Epidermal melanocyte (primary cell): ENCODE data around the gene SPSB2.
A peak's percentile ranks its signal among the peaks of the same experiment; 100 is the strongest.
"Not testable (repeated sequence)": the region's sequence is repeated elsewhere in the genome, so short reads cannot be mapped to it uniquely, and the experiment has no call there.

Experiments
- DNase-seq: peaks from one replicate; pipeline ENCODE4 v3.0.0; 2011; ENCODE audit warnings: low spot score; ENCODE audit not compliant: insufficient read length

SPSB2 gene

DNA sequence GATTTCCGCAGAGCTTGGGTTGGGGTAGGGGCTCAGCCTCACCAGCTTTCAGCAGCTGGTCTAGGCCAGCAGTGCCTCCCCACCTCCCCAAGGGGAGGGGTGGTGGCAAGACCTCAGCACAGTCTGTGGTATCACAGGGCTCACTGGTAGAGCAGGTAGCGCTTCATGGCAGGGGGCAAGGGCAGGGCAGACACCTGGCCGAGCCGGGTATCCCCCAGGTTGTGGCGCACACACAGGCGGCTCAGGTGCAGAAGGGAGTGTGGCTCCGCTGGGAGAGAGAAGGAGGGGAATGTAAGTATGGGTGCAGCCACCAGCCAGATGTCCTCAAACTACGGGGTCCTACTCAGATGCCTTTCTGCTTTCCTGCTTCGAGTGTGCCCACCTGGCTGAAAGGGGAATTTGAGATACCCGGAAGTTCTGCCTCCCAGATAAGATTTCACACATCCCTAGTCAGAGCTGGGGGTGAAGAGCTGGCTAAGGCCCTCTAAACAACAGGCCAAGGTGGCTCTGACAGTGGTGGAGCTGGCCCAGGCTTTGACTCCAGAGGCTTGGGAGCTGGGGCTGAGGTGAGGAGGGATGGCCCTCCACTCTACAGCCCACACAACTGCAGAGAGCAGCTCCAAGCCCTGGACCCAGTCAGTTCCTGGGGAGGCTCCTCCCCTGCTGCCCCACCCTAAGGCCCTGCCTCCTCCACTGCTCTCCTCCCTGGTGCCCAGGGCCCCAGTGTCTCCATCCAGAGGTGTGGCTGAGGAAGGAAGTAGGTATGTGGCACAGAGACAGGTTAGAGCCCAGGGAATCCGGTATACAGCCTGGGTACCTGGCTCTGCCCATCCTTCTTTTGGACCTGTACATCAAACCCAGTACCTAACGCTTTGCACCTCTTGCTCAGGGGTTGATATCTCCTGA lies 1.8 kb downstream of the SPSB2 start:
- DNase-seq: no peak

DNA sequence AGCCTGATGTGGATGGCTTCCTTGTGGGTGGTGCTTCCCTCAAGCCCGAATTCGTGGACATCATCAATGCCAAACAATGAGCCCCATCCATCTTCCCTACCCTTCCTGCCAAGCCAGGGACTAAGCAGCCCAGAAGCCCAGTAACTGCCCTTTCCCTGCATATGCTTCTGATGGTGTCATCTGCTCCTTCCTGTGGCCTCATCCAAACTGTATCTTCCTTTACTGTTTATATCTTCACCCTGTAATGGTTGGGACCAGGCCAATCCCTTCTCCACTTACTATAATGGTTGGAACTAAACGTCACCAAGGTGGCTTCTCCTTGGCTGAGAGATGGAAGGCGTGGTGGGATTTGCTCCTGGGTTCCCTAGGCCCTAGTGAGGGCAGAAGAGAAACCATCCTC lies 2.8 kb downstream of the SPSB2 start:
- not testable (repeated sequence) for DNase-seq

DNA sequence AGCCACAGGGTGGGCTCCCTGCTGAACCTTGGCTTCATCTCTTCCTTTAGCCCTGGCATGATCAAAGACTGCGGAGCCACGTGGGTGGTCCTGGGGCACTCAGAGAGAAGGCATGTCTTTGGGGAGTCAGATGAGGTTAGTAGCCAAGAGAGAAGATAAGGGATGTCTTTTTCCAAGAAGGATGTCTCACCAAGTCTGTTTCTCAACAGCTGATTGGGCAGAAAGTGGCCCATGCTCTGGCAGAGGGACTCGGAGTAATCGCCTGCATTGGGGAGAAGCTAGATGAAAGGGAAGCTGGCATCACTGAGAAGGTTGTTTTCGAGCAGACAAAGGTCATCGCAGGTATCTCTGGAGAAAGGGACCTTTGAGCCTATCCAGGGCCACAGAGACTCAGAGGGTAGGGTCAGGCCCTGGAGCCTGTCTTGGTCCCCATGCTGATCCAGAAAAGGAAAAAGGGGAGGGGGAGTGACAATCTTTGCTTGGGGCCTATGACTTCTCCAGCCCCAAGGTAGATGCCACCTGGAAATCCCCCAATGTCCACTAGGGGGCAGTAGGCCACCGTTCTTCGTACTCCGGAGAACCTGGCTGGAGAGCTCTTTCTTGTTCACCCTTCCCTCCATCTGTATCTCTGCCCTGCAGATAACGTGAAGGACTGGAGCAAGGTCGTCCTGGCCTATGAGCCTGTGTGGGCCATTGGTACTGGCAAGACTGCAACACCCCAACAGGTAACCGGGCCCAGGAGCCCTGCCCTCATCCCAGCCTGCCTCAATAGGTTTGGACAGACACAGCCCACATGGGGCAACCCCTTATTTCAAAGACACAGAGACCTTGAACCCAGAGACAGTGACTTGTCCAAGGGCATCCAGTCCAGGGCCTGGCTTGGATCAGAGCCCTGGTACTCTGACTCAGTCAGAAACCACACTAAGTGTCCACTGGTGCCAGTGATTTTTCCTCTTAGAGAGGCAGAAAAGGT lies 3.8 kb downstream of the SPSB2 start:
- DNase-seq: peak; percentile 81

DNA sequence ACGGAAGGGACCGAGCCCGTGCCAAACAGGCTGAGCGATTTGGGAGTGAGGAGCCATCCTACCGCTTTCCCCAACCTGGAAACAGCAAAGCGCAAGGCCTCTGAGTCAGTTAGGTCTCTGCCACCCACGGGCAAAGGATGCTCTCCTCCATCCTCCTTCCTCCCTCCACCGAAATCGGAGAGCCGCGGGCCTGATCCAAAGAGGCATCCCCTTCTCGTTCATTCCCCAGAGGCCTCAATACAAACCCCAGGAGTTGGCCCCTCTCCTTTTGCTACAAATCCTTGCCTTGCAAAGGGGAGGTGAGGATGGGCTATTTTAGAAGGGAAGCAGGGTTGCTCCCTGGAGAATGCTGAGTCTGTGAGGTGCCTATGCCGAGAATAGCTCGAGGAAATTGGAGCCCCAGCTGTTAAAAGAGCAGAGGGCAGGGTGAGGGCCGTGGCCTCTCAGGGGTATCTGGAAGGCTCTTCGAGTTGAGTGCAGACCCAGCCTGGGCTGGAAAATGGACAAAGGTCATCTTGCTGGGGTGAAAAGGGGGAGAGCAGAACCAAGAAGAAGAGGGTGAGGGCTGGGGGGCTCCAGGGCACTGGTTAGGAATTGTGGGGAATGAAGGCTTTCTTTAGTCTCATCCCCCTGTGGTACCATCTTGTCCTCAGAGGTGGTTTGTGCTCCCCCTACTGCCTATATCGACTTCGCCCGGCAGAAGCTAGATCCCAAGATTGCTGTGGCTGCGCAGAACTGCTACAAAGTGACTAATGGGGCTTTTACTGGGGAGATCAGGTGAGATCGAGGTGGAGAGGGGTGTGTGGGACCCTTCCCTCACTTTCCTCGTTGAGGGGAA lies 4.7 kb downstream of the SPSB2 start:
- DNase-seq: no peak

- peak; percentile 82 for DNase-seq
Measured at GRCh38 chr12:6867413-6868210, 5.5 kb downstream of the SPSB2 start, which contains the start of gene TPI1. TSS of gene TPI1 (plus strand) at chr12:6867531. CDS start at chr12:6867567, 36 bp downstream.

DNA sequence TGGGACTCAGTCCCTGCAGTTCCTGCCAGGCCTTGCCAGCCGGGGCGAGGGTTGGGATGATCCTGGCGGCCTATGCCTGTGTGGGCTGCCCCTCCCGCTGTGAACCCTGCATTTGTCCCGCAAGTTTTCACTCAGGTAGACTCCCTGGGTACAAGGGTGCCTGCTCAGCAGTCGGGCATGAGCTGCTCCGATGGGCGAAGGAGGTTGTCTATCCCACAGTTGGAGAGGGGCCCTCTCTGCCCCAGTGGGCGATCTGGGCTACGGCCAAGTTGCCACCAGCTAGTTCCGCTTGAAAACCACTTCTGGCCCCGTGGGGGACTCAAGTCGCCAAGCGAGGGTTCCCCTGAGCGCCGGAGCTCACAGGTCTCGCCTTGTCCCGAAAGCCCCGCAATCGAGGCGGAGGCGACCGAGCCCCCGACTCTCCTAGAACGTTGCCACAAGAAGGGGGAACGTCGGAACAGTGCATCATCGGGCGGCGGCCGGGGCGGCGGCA lies 6.1 kb downstream of the SPSB2 start:
- DNase-seq: no peak

DNA sequence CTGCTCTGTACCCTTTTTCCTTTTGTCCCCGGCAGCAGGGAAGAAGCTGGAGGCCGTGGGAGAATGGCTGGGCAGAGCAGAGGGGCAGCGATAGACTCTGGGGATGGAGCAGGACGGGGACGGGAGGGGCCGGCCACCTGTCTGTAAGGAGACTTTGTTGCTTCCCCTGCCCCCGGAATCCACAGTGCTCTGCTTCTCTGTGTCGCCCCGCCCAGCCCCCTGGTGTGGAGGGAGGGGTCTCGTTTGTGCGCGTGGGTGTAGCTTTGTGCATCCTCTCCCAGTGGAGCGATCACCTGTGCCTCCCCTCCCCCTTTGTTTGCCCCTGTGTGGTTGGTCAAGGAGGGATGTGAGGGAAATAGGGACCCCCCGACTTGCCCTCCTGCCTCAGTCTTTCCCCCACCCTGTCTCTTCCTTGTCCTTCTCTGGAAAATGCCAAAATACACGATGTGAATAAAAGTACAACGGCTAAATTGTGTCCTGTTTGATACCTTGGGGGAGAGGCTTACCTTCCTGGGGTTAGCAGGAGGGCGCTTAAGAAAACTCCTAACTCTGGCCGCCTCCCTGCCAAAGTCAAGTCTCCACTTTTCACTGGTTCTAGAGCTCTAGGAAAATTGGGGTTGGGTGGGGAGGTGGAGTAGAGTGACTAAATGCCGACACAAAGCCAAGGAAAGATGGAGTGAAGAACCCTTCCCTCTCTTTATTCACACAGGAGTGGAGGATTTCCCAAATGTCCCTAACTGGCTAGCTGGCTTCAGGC lies 6.8 kb downstream of the SPSB2 start:
- no peak for DNase-seq

DNA sequence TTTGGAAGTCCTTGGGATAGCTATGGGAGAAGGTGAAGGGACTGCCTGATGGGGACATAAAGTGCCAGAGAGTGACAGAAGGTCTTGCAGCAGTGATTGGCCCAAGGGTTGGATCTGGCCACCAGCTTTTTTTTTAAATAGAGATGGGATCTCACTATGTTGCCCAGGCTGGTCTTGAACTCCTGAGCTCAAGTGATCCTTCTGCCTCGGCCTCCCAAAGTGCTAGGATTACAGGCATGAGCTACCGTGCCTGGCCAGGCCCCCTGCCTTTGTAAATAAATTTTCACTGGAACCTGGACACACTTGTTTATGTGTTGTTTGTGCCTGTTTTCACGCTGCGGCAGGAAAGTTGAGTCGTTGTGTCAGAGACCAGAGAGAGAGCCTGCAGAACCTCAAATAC lies 7.8 kb downstream of the SPSB2 start:
- not testable (repeated sequence) for DNase-seq

DNA sequence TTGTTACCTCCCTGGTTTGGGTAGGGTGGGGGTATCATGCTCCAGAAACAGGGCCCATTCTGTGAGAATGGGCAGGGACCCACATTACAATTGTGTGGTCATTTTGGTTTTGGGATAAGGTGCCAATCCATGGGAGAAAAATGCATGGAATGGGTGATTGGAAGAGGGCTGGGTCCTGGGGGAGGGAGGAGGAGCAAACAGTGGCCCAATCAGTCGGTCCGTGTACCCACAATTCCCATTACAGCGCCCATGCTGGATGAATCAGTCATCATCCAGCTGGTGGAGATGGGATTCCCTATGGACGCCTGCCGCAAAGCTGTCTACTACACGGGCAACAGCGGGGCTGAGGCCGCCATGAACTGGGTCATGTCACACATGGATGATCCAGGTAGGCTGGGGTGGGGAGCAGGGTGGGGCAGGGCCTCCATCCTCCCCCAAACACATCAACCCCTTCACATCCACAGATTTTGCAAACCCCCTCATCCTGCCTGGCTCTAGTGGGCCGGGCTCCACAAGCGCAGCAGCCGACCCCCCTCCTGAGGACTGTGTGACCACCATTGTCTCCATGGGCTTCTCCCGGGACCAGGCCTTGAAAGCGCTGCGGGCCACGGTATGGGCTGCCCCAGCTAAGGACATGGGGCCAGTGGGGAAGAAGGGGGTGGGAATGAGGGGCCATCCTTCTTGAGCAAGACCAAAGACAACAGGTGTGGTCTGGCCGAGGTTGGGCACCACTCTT lies 9.3 kb downstream of the SPSB2 start:
- DNase-seq: no peak

- no peak for DNase-seq
Measured at GRCh38 chr12:6863033-6863432, 10.1 kb downstream of the SPSB2 start.

DNA sequence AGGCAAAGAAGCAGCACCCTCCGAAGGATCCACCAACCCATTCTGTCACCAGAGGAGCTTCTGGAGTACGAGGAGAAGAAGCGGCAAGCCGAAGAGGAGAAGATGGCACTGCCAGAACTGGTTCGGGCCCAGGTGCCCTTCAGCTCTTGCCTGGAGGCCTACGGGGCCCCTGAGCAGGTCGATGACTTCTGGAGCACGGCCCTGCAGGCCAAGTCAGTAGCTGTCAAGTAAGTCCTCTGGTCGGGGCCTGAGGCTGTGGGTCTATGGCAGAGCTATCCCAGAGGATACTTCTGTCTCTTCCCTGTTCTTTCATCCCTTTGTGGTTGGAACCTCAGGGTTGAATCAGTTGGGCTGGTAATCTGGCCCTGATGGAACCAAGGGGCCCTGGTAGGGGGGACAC lies 11.7 kb downstream of the SPSB2 start:
- DNase-seq: no peak

DNA sequence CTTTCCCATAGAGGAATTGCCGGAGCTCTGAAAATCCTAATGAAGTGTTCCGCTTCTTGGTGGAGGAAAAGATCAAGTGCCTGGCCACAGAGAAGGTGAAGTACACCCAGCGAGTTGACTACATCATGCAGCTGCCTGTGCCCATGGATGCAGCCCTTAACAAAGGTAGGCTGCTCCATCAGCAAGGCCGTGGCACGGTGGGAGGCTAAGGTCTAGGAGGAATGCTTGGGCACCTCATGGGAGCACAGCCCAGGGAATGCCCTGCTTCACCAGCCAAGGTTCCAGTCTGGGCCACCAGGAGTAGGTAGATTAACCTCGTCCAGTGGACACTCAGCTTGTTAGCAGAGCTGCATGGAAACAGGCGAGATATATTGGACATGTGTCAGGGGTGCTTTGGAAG lies 12.2 kb downstream of the SPSB2 start:
- no peak for DNase-seq

GRCh38 chr12:6860116-6860515 lies 13.0 kb downstream of the SPSB2 start:
- DNase-seq: no peak

- no peak for DNase-seq
Measured at GRCh38 chr12:6858799-6859198, 14.3 kb downstream of the SPSB2 start.

DNA sequence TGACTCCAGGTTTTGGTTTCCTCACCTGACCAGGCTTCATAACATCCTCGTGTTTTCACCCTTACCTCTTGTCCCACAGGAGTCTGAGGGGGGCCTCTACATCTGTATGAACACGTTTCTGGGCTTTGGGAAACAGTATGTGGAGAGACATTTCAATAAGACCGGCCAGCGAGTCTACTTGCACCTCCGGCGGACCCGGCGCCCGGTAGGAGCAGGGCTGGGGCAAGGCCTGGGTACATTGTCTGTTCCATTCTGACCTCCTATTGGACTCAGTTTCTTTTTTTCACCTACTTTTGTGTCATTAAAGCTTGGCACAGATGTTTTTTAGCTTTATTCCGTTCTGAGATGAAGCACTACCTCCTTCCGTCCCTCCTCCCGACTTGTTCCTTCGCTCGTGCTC lies 17.8 kb downstream of the SPSB2 start:
- no peak for DNase-seq

GRCh38 chr12:6854036-6854435 lies 19.1 kb downstream of the SPSB2 start:
- DNase-seq: no peak

- no peak for DNase-seq
Measured at GRCh38 chr12:6853626-6854025, 19.5 kb downstream of the SPSB2 start.

DNA sequence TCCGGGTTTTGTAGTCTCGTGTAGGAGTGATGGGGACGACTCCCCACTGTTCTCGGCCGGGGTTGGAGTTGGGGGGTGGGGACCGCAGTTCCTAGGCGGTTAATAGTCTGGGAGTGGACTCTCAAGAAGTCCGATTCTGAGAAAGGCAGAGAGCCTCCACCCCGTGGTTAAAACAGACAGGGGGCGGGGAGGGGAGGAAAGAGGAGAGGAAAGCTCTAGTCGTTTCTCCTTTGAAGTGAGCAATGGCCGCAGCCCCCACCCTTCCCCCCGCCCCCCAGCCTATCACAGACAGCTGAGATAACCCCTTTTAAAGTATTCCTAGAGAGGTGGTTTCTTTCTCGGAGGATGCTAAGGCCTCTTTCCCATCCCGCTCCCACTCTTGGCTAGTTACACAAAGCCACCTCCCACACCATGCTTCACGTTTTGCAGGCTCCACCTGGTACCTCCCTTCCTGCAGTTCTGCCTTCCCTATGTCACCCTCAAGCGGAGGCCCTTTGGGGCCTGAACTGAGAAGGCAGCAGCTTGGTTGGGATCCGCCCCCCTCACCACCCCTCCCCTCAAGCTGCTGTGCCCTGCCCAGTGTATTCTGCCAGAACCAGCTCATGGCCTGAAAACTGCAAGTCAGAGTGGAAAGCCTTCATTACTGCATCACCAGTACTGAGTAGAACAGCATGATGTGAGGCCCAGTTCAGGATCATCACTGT lies 20.3 kb downstream of the SPSB2 start:
- peak; percentile 46 for DNase-seq
